Hepatocyte (in vitro differentiated cells): ENCODE data around the gene MFGE8. TPM values are rescaled to one million over a fixed set of nuclear protein-coding genes. Genes with fewer than 3 reads are reported as not detected.
A peak's percentile ranks its signal among the peaks of the same experiment; 100 is the strongest.

Experiments
- DNase-seq: peaks from one replicate; pipeline ENCODE4 v3.0.0-alpha.2; 2016; ENCODE audit warnings: low spot score
- H2AFZ ChIP-seq: fragments of 200-600 bp; sonication (generic); 2 replicates; pipeline ENCODE4 v1.6.0; 2016; ENCODE audit warnings: antibody characterized with exemption, mild to moderate bottlenecking
- H3K27ac ChIP-seq: fragments of 200-600 bp; sonication (generic); 2 replicates; pipeline ENCODE4 v1.5.1; 2016; ENCODE audit warnings: mild to moderate bottlenecking
- H3K27me3 ChIP-seq: fragments of 200-600 bp; sonication (generic); 2 replicates; pipeline ENCODE4 v1.6.1; 2016
- H3K36me3 ChIP-seq: fragments of 200-600 bp; sonication (generic); replicated peaks from 2 replicates; pipeline ENCODE4 v1.5.1; 2016; ENCODE audit warnings: low read depth; ENCODE audit not compliant: insufficient read depth
- H3K4me1 ChIP-seq: fragments of 200-600 bp; sonication (generic); 2 replicates; pipeline ENCODE4 v1.5.1; 2016; ENCODE audit warnings: mild to moderate bottlenecking, moderate library complexity; ENCODE audit not compliant: insufficient read depth
- H3K4me2 ChIP-seq: fragments of 200-600 bp; sonication (generic); 2 replicates; pipeline ENCODE4 v1.6.0; 2016
- H3K4me3 ChIP-seq: fragments of 200-600 bp; sonication (generic); 2 replicates; pipeline ENCODE4 v1.5.1; 2016; ENCODE audit warnings: mild to moderate bottlenecking
- H3K79me2 ChIP-seq: fragments of 200-600 bp; sonication (generic); 2 replicates; pipeline ENCODE4 v1.6.0; 2017; ENCODE audit warnings: mild to moderate bottlenecking
- H3K9me2 ChIP-seq: fragments of 200-600 bp; sonication (generic); replicated peaks from 2 replicates; pipeline ENCODE4 v1.6.0; 2017; ENCODE audit warnings: mild to moderate bottlenecking; ENCODE audit not compliant: insufficient read depth
- H3K9me3 ChIP-seq: fragments of 200-600 bp; sonication (generic); 2 replicates; pipeline ENCODE4 v1.5.1; 2016; ENCODE audit warnings: low read depth, mild to moderate bottlenecking
- H4K20me1 ChIP-seq: fragments of 200-600 bp; sonication (generic); 2 replicates; pipeline ENCODE4 v1.6.0; 2016; ENCODE audit warnings: mild to moderate bottlenecking; ENCODE audit not compliant: insufficient read depth, poor library complexity, severe bottlenecking
- EZH2 ChIP-seq: fragments of 200-600 bp; sonication (generic); IDR thresholded peaks from 2 replicates; pipeline ENCODE4 v1.6.1; 2016; ENCODE audit warnings: antibody characterized with exemption, mild to moderate bottlenecking, borderline replicate concordance
- EZH2phosphoT487 ChIP-seq: fragments of 200-600 bp; sonication (generic); IDR thresholded peaks from one replicate; pipeline ENCODE4 v1.6.1; 2018; ENCODE audit warnings: antibody characterized with exemption, mild to moderate bottlenecking, low read depth, moderate library complexity; ENCODE audit not compliant: unreplicated experiment, severe bottlenecking
- WGBS: methylation state at CpG from one replicate; pipeline ENCODE4 v1.1.6; 2016; ENCODE audit warnings: low lambda C conversion rate; ENCODE audit errors: missing lambda C conversion rate; 5-methylcytosine and 5-hydroxymethylcytosine counted together
- polyA plus RNA-seq: library from polyadenylated mRNA; unstranded; fragments of >200 nt; fragmentation: Nextera tagmentation; extraction: Ambion mirVana; gene quantifications from 2 replicates; pipeline ENCODE4 v1.2.1, GENCODE V29; 2016
- total RNA-seq: library from RNA; depleted of rRNA; stranded (reverse); fragments of >200 nt; gene quantifications from 2 replicates; pipeline ENCODE4 v1.2.3, GENCODE V29; 2014
- TF ChIP-seq, protein P1 (sequence below): fragments of 200-600 bp; sonication (generic); IDR thresholded peaks from 2 replicates; pipeline ENCODE4 v1.5.1; 2016; ENCODE audit warnings: antibody characterized with exemption, mild to moderate bottlenecking; ENCODE audit not compliant: poor library complexity

The MFGE8 gene
- total and polyA plus RNA-seq, 2 experiments from 2014 or later, result 471 to 569 TPM

DNA sequence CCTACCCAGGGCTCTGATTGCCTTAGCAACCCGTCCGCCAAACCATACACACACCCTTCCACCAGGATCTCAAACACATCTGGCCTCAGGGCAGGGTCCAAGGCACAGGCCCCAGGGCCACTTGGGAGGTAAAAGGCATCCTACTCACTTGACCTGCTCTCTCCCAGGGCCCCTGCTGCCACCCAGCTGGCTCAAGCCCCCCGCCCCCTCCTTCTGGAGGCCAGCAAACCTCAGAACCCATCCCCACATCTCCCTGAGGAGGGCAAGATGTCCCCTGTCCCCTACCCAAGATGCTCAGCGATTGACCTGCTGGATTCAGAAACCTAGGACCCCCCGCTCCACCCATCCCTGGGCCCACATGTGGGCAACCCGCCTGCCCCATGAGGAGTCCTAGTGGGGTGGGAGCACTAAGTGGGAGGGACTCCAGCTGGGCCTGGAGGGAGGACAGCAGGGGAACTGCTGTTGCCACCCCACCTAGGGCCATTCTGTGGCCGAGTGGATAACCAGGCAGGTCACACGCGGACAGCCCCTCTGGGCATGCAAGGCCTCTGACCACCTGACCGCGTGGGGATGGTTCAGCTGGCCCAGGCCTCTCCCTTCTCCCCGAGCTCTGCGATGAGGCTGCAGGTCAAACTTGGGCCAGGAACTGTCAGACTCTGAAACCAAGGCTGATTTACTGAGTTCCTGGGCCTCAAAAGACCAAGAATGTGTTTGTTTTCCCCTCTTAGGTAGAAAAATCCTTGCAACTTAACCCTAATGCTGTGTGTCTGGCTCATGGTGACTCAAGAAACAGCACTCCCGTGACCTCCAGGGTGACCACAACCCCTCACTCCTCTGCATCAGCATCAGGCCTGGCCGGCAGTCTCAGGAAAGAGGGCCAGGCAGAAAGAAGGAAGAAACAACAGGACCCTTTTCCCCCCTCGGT lies 4.2 kb downstream of the MFGE8 start:
- H3K4me1 ChIP-seq, result peaks cover 17% of the 10 kb centered on the region
- DNase-seq, result no peak
- H3K9me2 ChIP-seq, result no peaks in the 10 kb centered on the region
- peaks cover 2% of the 10 kb centered on the region for H4K20me1 ChIP-seq
- peaks cover 47% of the 10 kb centered on the region for H3K79me2 ChIP-seq
- H3K4me3 ChIP-seq, result no peak overlapping the region
- H3K36me3 ChIP-seq, result no peaks in the 10 kb centered on the region
- no peak overlapping the region for H2AFZ ChIP-seq
- no peak for TF ChIP-seq EZH2phosphoT487
- TF ChIP-seq, protein P1, sequence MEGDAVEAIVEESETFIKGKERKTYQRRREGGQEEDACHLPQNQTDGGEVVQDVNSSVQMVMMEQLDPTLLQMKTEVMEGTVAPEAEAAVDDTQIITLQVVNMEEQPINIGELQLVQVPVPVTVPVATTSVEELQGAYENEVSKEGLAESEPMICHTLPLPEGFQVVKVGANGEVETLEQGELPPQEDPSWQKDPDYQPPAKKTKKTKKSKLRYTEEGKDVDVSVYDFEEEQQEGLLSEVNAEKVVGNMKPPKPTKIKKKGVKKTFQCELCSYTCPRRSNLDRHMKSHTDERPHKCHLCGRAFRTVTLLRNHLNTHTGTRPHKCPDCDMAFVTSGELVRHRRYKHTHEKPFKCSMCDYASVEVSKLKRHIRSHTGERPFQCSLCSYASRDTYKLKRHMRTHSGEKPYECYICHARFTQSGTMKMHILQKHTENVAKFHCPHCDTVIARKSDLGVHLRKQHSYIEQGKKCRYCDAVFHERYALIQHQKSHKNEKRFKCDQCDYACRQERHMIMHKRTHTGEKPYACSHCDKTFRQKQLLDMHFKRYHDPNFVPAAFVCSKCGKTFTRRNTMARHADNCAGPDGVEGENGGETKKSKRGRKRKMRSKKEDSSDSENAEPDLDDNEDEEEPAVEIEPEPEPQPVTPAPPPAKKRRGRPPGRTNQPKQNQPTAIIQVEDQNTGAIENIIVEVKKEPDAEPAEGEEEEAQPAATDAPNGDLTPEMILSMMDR, result no peak
- TF ChIP-seq EZH2, result no peak
- peak overlapping the region; percentile 49 for H3K4me2 ChIP-seq
- no peaks in the 10 kb centered on the region for H3K9me3 ChIP-seq
- no peaks in the 10 kb centered on the region for H3K27me3 ChIP-seq
- WGBS, result 87% methylated on average over 16 of the region's 16 CpGs
- no peak overlapping the region for H3K27ac ChIP-seq

DNA sequence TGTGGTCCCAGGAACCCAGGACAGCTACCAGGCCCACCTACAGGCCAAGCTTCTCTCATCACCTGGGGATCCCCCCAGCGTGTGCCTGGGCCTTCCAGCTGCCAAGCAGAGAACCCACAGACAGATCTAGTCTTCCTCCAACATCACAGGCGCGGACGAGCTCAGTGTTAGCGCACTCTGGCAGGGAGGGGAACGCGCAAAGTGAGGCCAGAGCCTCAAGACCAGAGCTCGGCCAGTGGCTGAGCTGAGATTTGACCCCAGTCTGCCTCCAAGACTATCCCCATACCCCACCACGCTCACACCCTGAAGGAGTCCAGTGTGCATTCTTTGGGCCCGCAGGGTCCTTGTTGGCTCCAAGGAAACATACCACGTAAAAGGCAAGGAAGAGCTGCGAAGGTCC lies 5.1 kb downstream of the MFGE8 start:
- Histone ChIP-seq H3K9me2 (no peaks in the 10 kb centered on the region), H4K20me1 (peaks cover 2% of the 10 kb centered on the region), H3K27me3 (no peaks in the 10 kb centered on the region), H3K27ac (no peak overlapping the region), H3K36me3 (no peaks in the 10 kb centered on the region), H3K4me2 (no peak overlapping the region), H3K9me3 (no peaks in the 10 kb centered on the region), H2AFZ (no peak overlapping the region), H3K4me3 (no peak overlapping the region), H3K4me1 (peaks cover 17% of the 10 kb centered on the region), H3K79me2 (peaks cover 51% of the 10 kb centered on the region)
- DNase-seq, result no peak
- TF ChIP-seq, protein P1, result no peak
- TF ChIP-seq EZH2phosphoT487 (no peak), EZH2 (no peak)
- WGBS, result 91% methylated on average over 12 of the region's 12 CpGs

DNA sequence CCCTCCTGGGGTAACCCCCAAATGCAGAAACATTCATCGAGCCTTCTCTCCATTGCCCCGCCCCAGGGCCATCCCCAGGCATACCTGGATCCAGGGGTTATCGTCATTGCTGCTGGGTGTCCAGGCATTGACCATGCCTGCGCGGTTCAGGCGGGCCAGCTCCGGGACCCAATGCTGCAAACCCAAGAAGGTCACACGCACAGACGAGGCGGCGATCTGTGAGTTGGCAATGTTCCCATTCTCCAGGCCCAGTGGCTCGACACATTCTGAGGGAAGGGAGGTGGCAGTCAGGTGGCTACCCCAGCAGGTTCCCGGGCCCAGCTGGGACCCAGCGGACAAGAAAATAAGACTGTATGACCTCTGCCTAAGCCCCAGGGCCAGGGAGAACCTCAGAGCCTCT lies 6.1 kb downstream of the MFGE8 start:
- H3K79me2 ChIP-seq, result peaks cover 43% of the 10 kb centered on the region
- peaks cover 17% of the 10 kb centered on the region for H3K4me1 ChIP-seq
- WGBS, result 89% methylated on average over 14 of the region's 14 CpGs
- H3K27ac ChIP-seq, result no peak overlapping the region
- no peaks in the 10 kb centered on the region for H3K36me3 ChIP-seq
- H3K9me2 ChIP-seq, result no peaks in the 10 kb centered on the region
- H3K9me3 ChIP-seq, result no peaks in the 10 kb centered on the region
- no peak overlapping the region for H2AFZ ChIP-seq
- H4K20me1 ChIP-seq, result peaks cover 2% of the 10 kb centered on the region
- TF ChIP-seq, protein P1, result no peak
- no peak for TF ChIP-seq EZH2phosphoT487
- no peak for TF ChIP-seq EZH2
- no peaks in the 10 kb centered on the region for H3K27me3 ChIP-seq
- no peak for DNase-seq
- H3K4me2 ChIP-seq, result no peak overlapping the region
- no peak overlapping the region for H3K4me3 ChIP-seq
